EH (cell line): Measurements from ENCODE around the gene MCM5.

Source experiments
- DNase-seq: peaks from one replicate; pipeline ENCODE4 v3.0.0-alpha.2; 2015; ENCODE audit warnings: low read depth

The MCM5 gene

GRCh38 chr22:35399678-35400500, at the start of gene MCM5:
Gene MCM5, plus strand, starts transcription at chr22:35400140. Its CDS starts 299 bp downstream, at chr22:35400439.
- peak; percentile 98 for DNase-seq

- peak; percentile 93 for DNase-seq
Measured at GRCh38 chr22:35350539-35351503, 49.1 kb upstream of the MCM5 start.

- DNase-seq: no peak
Measured at GRCh38 chr22:35352214-35353111, 47.5 kb upstream of the MCM5 start.

GRCh38 chr22:35353318-35353717, 46.6 kb upstream of the MCM5 start:
- no peak for DNase-seq

- no peak for DNase-seq
Measured at GRCh38 chr22:35354068-35354467, 45.9 kb upstream of the MCM5 start.

- peak; percentile 55 for DNase-seq
Measured at GRCh38 chr22:35357883-35358621, 41.9 kb upstream of the MCM5 start.

GRCh38 chr22:35359380-35360065, 40.4 kb upstream of the MCM5 start:
- DNase-seq: peak; percentile 20

- DNase-seq: no peak
Measured at GRCh38 chr22:35361001-35361558, 38.9 kb upstream of the MCM5 start.

- DNase-seq: no peak
Measured at GRCh38 chr22:35363566-35364086, 36.3 kb upstream of the MCM5 start.

- peak; percentile 75 for DNase-seq
Measured at GRCh38 chr22:35364230-35364629, 35.7 kb upstream of the MCM5 start.

- no peak for DNase-seq
Measured at GRCh38 chr22:35367331-35367886, 32.5 kb upstream of the MCM5 start.

- DNase-seq: no peak
Measured at GRCh38 chr22:35368386-35368785, 31.6 kb upstream of the MCM5 start.

- DNase-seq: no peak
Measured at GRCh38 chr22:35369996-35370395, 29.9 kb upstream of the MCM5 start.

GRCh38 chr22:35373781-35374180, 26.2 kb upstream of the MCM5 start:
- DNase-seq: no peak

GRCh38 chr22:35375031-35375430, 24.9 kb upstream of the MCM5 start:
- no peak for DNase-seq

GRCh38 chr22:35375526-35375925, 24.4 kb upstream of the MCM5 start:
- no peak for DNase-seq

- DNase-seq: peak; percentile 99
Measured at GRCh38 chr22:35376728-35377472, 23.0 kb upstream of the MCM5 start.

- no peak for DNase-seq
Measured at GRCh38 chr22:35377735-35378134, 22.2 kb upstream of the MCM5 start.

- DNase-seq: no peak
Measured at GRCh38 chr22:35378621-35379020, 21.3 kb upstream of the MCM5 start.
